AG08396 (cell line): ENCODE data around the gene FAM107B.

ENCODE experiments used
- DNase-seq: peaks from one replicate; pipeline ENCODE4 v3.0.0; 2012; ENCODE audit warnings: low spot score, mixed read lengths

Gene FAM107B

GRCh38 chr10:14535457-14536130 is 239.1 kb downstream of the FAM107B start:
- DNase-seq = no peak

GRCh38 chr10:14534152-14534551 is 240.5 kb downstream of the FAM107B start:
- DNase-seq = no peak

GRCh38 chr10:14533295-14533694 is 241.4 kb downstream of the FAM107B start:
- no peak for DNase-seq

GRCh38 chr10:14532473-14533251 is 242.0 kb downstream of the FAM107B start:
- DNase-seq = peak; percentile 29

- DNase-seq = no peak
Observed at GRCh38 chr10:14531974-14532373, 242.7 kb downstream of the FAM107B start.

- DNase-seq = no peak
Observed at GRCh38 chr10:14530465-14530864, 244.2 kb downstream of the FAM107B start.

GRCh38 chr10:14529351-14529750 is 245.3 kb downstream of the FAM107B start:
- no peak for DNase-seq

- DNase-seq = no peak
Observed at GRCh38 chr10:14528450-14528849, 246.2 kb downstream of the FAM107B start.

GRCh38 chr10:14527915-14528314 is 246.8 kb downstream of the FAM107B start:
- no peak for DNase-seq

- DNase-seq = no peak
Observed at GRCh38 chr10:14527134-14527844, 247.4 kb downstream of the FAM107B start.

- no peak for DNase-seq
Observed at GRCh38 chr10:14526326-14526725, 248.4 kb downstream of the FAM107B start.

- DNase-seq = no peak
Observed at GRCh38 chr10:14524691-14525324, 249.9 kb downstream of the FAM107B start.

GRCh38 chr10:14523286-14523685 is 251.4 kb downstream of the FAM107B start:
- no peak for DNase-seq

- DNase-seq = no peak
Observed at GRCh38 chr10:14519785-14520184, 254.9 kb downstream of the FAM107B start.

- DNase-seq = no peak
Observed at GRCh38 chr10:14518149-14518548, 256.5 kb downstream of the FAM107B start.

GRCh38 chr10:14513123-14513522 is 261.6 kb downstream of the FAM107B start:
- DNase-seq = no peak

GRCh38 chr10:14510346-14510745 is 264.4 kb downstream of the FAM107B start:
- DNase-seq = no peak

GRCh38 chr10:14508725-14509124 is 266.0 kb downstream of the FAM107B start:
- no peak for DNase-seq

GRCh38 chr10:14507781-14508180 is 266.9 kb downstream of the FAM107B start:
- DNase-seq = no peak

- no peak for DNase-seq
Observed at GRCh38 chr10:14507176-14507575, 267.5 kb downstream of the FAM107B start.

- DNase-seq = no peak
Observed at GRCh38 chr10:14502431-14502830, 272.3 kb downstream of the FAM107B start.

GRCh38 chr10:14500172-14500765 is 274.4 kb downstream of the FAM107B start:
- DNase-seq = no peak
